ENCODE data around the gene RNF220. TPM values are rescaled to one million over a fixed set of nuclear protein-coding genes. Genes with fewer than 3 reads are reported as not detected.

RNF220 gene
- total and polyA plus RNA-seq, 9 of the 15 experiments (the other 6 are each of a cell fraction or from before 2014, with no cell fraction given) = 5.1 to 117 (median 66.9) TPM

DNA sequence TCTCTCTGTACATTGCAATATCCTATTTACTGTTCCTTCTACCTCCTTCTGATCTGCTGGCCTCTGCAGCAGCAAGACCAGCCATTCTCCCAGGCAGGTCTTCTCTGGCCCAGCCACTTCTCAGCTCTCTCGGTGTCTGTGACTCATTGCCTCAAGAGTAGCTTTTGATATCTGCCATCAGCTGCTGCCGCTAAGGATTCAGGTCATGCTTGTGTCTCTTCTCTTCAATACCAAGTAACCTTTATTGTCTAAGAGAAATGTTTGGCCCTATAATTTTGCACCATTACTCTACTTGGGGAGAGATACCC lies 167.5 kb downstream of the RNF220 start:
- Histone ChIP-seq H3K9ac (ENCODE audit: insufficient read depth in 1 of 2, low read depth in 2 of 2, low read length in 2 of 2) (no peak overlapping the region), H3K9me3 (replicated peaks; ENCODE audit: control insufficient read depth, insufficient read depth, low read depth, low read length) (no peaks in the 10 kb centered on the region), H4K20me1 (replicated peaks; ENCODE audit: control insufficient read depth, insufficient read depth, low read length) (no peaks in the 10 kb centered on the region), H3K4me1 (replicated peaks in 1 of 2; ENCODE audit: control insufficient read depth in 2 of 2, insufficient read depth in 2 of 2, low read length in 2 of 2) (no peaks in the 10 kb centered on the region), H3K79me2 (ENCODE audit: control insufficient read depth, insufficient read depth, low read length) (no peaks in the 10 kb centered on the region), H3K27ac (ENCODE audit: extremely low read depth, low read depth, low read length) (no peak overlapping the region), H3K27me3 (ENCODE audit: control insufficient read depth in 2 of 2, insufficient read depth in 2 of 2, low read length in 2 of 2) (peaks cover 39 to 49% of the 10 kb centered on the region in 2 experiments), H3K9me1 (ENCODE audit: control insufficient read depth, insufficient read depth, low read length) (no peaks in the 10 kb centered on the region), H3K36me3 (ENCODE audit: control insufficient read depth, insufficient read depth, low read length) (no peaks in the 10 kb centered on the region), H3K4me3 (no peak overlapping the region), H2AFZ (ENCODE audit: low read depth, low read length) (no peak overlapping the region), H3K4me2 (ENCODE audit: insufficient read depth, low read length) (no peak overlapping the region)
- POLR2A ChIA-PET = interaction anchor here (0.7 to 1.7 kb wide), 8 partner anchors 9 to 195 kb away, joined by 3 to 5 read pairs (median 3); no protein-coding TSS in a partner anchor
- TF ChIP-seq C11orf30 (IDR thresholded peaks at IDR 0.05; ENCODE audit: low read depth) (no peak), NFATC3 (IDR thresholded peaks at IDR 0.05) (no peak), NFE2 (IDR thresholded peaks at IDR 0.05; ENCODE audit: low read depth) (no peak), ZNF436 (CRISPR knock-in tag; IDR thresholded peaks at IDR 0.05) (no peak), POLR2H (tag; IDR thresholded peaks at IDR 0.05; ENCODE audit: low read depth) (no peak), PURB (CRISPR knock-in tag; IDR thresholded peaks at IDR 0.05; ENCODE audit: low read depth) (no peak), PRPF4 (IDR thresholded peaks at IDR 0.05; ENCODE audit: insufficient read depth, low read depth, low read length, poor library complexity, severe bottlenecking) (no peak), BRD9 (IDR thresholded peaks at IDR 0.05; ENCODE audit: low read depth, partially characterized antibody) (no peak), COPS2 (conservative IDR thresholded peaks at IDR 0.05) (no peak), CREB3L1 (IDR thresholded peaks at IDR 0.05; ENCODE audit: borderline replicate concordance, low read depth) (no peak), HNRNPLL (IDR thresholded peaks at IDR 0.05; ENCODE audit: low read depth, low read length, poor library complexity, severe bottlenecking) (no peak), TFAM (CRISPR knock-in tag; conservative IDR thresholded peaks at IDR 0.05) (no peak), ZKSCAN8 (CRISPR knock-in tag; IDR thresholded peaks at IDR 0.05) (no peak), NCOA6 (IDR thresholded peaks at IDR 0.05) (no peak), POLR2AphosphoS5 (IDR thresholded peaks at IDR 0.05; ENCODE audit: control insufficient read depth, insufficient read depth, low read depth, low read length) (no peak), ZNF445 (CRISPR knock-in tag; IDR thresholded peaks at IDR 0.05; ENCODE audit: low read depth) (no peak), HEY1 (CRISPR knock-in tag; IDR thresholded peaks at IDR 0.05; ENCODE audit: borderline replicate concordance) (no peak)
- TF ChIP-seq, protein P1, sequence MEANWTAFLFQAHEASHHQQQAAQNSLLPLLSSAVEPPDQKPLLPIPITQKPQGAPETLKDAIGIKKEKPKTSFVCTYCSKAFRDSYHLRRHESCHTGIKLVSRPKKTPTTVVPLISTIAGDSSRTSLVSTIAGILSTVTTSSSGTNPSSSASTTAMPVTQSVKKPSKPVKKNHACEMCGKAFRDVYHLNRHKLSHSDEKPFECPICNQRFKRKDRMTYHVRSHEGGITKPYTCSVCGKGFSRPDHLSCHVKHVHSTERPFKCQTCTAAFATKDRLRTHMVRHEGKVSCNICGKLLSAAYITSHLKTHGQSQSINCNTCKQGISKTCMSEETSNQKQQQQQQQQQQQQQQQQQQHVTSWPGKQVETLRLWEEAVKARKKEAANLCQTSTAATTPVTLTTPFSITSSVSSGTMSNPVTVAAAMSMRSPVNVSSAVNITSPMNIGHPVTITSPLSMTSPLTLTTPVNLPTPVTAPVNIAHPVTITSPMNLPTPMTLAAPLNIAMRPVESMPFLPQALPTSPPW (CRISPR knock-in tag; IDR thresholded peaks at IDR 0.05) = no peak
- BruUV-seq (replicated peaks) = no TSS peak
- no peak for ATAC-seq
- no peak for DNase-seq (ENCODE audit: extremely low read depth in 1 of 4, low spot score in 3 of 4)
- WGBS (ENCODE audit: insufficient coverage, low coverage, missing lambda C conversion rate) = 0% methylated on average over 2 of the region's 2 CpGs
- in situ Hi-C loops (cut with MboI) = loop anchor here (10.0 kb wide), 1 partner anchor 198 kb away; no protein-coding TSS in a partner anchor
- no peak for FAIRE-seq
- CTCF ChIA-PET (ENCODE audit: low intra/inter-chr PET ratio) = interaction anchor here (1.8 kb wide), 1 partner anchor 80 kb away, joined by 11 read pairs; no protein-coding TSS in a partner anchor
- intact Hi-C loops (cut with micrococcal nuclease) = loop anchor here (1.0 kb wide), 1 partner anchor 81 kb away; no protein-coding TSS in a partner anchor

All from K562 (cell line).